Smooth muscle cell of the umbilical artery (primary cell): ENCODE measurements around the gene DNAJC25. TPM values are rescaled to one million over a fixed set of nuclear protein-coding genes. Genes with fewer than 3 reads are reported as not detected.

Experiments used
- total RNA-seq: library from RNA; depleted of rRNA; stranded (reverse); fragments of >200 nt; gene quantifications from 2 replicates; pipeline ENCODE4 v1.2.3, GENCODE V29; 2014

The DNAJC25 gene
- total RNA-seq = 10.5 and 11.9 TPM in 2 replicates

GRCh38 chr9:111631214-111631971, at the start of gene DNAJC25:
Gene DNAJC25, plus strand, starts transcription at chr9:111631334. Its CDS starts 74 bp downstream, at chr9:111631408.

GRCh38 chr9:111599092-111599954, 31.8 kb upstream of the DNAJC25 start, which contains the start of gene PTGR1:
Gene PTGR1, minus strand, starts transcription at chr9:111599647. Its CDS starts 2,225 bp downstream, at chr9:111597422.

GRCh38 chr9:111661150-111661801, 30.1 kb downstream of the DNAJC25 start, which contains the start of gene GNG10:
Gene GNG10, plus strand, starts transcription at chr9:111661605. Its CDS starts 30 bp downstream, at chr9:111661635.

Other genes with a start within 250 kb of the DNAJC25 start
- gene ECPAS, start 147.0 kb upstream of the DNAJC25 start, total RNA-seq = 73.9 and 106 TPM in 2 replicates
- 1.2 TPM in 2 replicates for gene ZNF483, start 106.2 kb upstream of the DNAJC25 start, total RNA-seq
- 46.6 and 60.8 TPM in 2 replicates for gene PTGR1, start 31.7 kb upstream of the DNAJC25 start, total RNA-seq
- 83.2 and 85.8 TPM in 2 replicates for gene GNG10, start 30.3 kb downstream of the DNAJC25 start, total RNA-seq
- gene SHOC1, start 163.6 kb downstream of the DNAJC25 start, total RNA-seq = under 0.01 and 0.09 TPM in 2 replicates